Keratinocyte (primary cell): ENCODE measurements around the gene KLHL35. TPM values are rescaled to one million over a fixed set of nuclear protein-coding genes. Genes with fewer than 3 reads are reported as not detected.
"Not testable (repeated sequence)": the region's sequence is repeated elsewhere in the genome, so short reads cannot be mapped to it uniquely, and the experiment has no call there.

Experiments used
- DNase-seq: peaks from one replicate; pipeline ENCODE4 v3.0.0-alpha.2; 2011; ENCODE audit warnings: low read depth, missing footprints, low spot score
- FAIRE-seq: peaks from 2 replicates; lab custom pipeline; 2011; peaks lifted over from hg19 to GRCh38; lab: Jason Lieb, UNC
- H2AFZ ChIP-seq: 2 replicates; pipeline ENCODE4 v1.6.0; 2012; ENCODE audit warnings: low read length, control low read depth, inconsistent platforms; ENCODE audit not compliant: control insufficient read depth
- H3K27ac ChIP-seq: 2 replicates; pipeline ENCODE4 v1.5.1; 2011; ENCODE audit warnings: low read length; ENCODE audit not compliant: control insufficient read depth, insufficient read depth
- H3K27me3 ChIP-seq: 3 replicates; pipeline ENCODE4 v1.6.0; 2011; ENCODE audit warnings: low read length; ENCODE audit not compliant: control insufficient read depth, insufficient read depth; ENCODE audit errors: extremely low read depth
- H3K36me3 ChIP-seq, 2 experiments: 2 replicates in 1 of 2; 3 replicates in 1 of 2; pipeline ENCODE4 v1.5.1; 2011; ENCODE audit warnings: low read length in 2 of 2, mild to moderate bottlenecking in 1 of 2; ENCODE audit not compliant: control insufficient read depth in 2 of 2, insufficient read depth in 2 of 2; ENCODE audit errors: extremely low read depth in 1 of 2
- H3K4me1 ChIP-seq: 3 replicates; pipeline ENCODE4 v1.5.1; 2011; ENCODE audit warnings: low read length; ENCODE audit not compliant: control insufficient read depth, insufficient read depth; ENCODE audit errors: extremely low read depth
- H3K4me2 ChIP-seq: 3 replicates; pipeline ENCODE4 v1.6.0; 2011; ENCODE audit warnings: low read depth, low read length; ENCODE audit not compliant: control insufficient read depth, insufficient read depth; ENCODE audit errors: extremely low read depth
- H3K4me3 ChIP-seq, 3 experiments: fragments of 200-600 bp in 1 of 3; sonication (generic) in 1 of 3; 2 replicates in 2 of 3; 3 replicates in 1 of 3; pipeline ENCODE4 v1.5.1; 2011 to 2016; ENCODE audit warnings: low read length in 3 of 3, mild to moderate bottlenecking in 3 of 3, control low read depth in 2 of 3, inconsistent platforms in 1 of 3, low read depth in 1 of 3, mixed read lengths in 1 of 3, mixed run types in 1 of 3, moderate library complexity in 1 of 3; ENCODE audit not compliant: control insufficient read depth in 2 of 3, insufficient read depth in 2 of 3; ENCODE audit errors: extremely low read depth in 1 of 3
- H3K79me2 ChIP-seq: 2 replicates; pipeline ENCODE4 v1.6.0; 2012; ENCODE audit warnings: low read length; ENCODE audit not compliant: control insufficient read depth, insufficient read depth
- H3K9ac ChIP-seq: 3 replicates; pipeline ENCODE4 v1.6.0; 2011; ENCODE audit warnings: low read length; ENCODE audit not compliant: control insufficient read depth, insufficient read depth; ENCODE audit errors: extremely low read depth
- H3K9me1 ChIP-seq: 3 replicates; pipeline ENCODE4 v1.6.0; 2011; ENCODE audit warnings: low read length; ENCODE audit not compliant: control insufficient read depth, insufficient read depth; ENCODE audit errors: extremely low read depth
- H3K9me3 ChIP-seq: 2 replicates; pipeline ENCODE4 v1.5.1; 2012; ENCODE audit warnings: low read depth, low read length; ENCODE audit not compliant: control insufficient read depth
- H4K20me1 ChIP-seq: 3 replicates; pipeline ENCODE4 v1.6.0; 2011; ENCODE audit warnings: low read length; ENCODE audit not compliant: control insufficient read depth, insufficient read depth; ENCODE audit errors: extremely low read depth
- EZH2 ChIP-seq: IDR thresholded peaks from one replicate; pipeline ENCODE4 v1.6.1; 2012; ENCODE audit warnings: inconsistent platforms, mild to moderate bottlenecking, low read length, moderate library complexity
- dilution Hi-C: fragments of 300-500 bp; cut with MboI; formaldehyde crosslinking; loops from one replicate; pipeline ENCODE4 v1.7.0; 2020; ENCODE audit warnings: low sequenced_read_pairs; ENCODE audit not compliant: extremely low pct_ligation_motif_present
- polyA plus RNA-seq, 5 experiments: library from polyadenylated mRNA; depleted of rRNA in 3 of 5; stranded (reverse) in 3 of 5; stranded (forward) in 1 of 5; unstranded in 1 of 5; fragments of >200 nt; gene quantifications; 1 replicate in 1 of 5; 2 replicates in 3 of 5; 3 replicates in 1 of 5; pipeline versions ENCODE4 v1.2.1 to v1.2.3, GENCODE V29; 2011 to 2012; ENCODE audit warnings: missing spikeins in 2 of 5, low read depth in 1 of 5, low replicate concordance in 1 of 5
- TF ChIP-seq, protein P1 (sequence below), 3 experiments: IDR thresholded peaks in 1 of 3; conservative IDR thresholded peaks in 1 of 3; optimal IDR thresholded peaks in 1 of 3; 2 replicates in 2 of 3; 3 replicates in 1 of 3; pipeline versions ENCODE3 to v1.5.1; 2011; ENCODE audit warnings: low read length in 3 of 3, mild to moderate bottlenecking in 3 of 3, moderate library complexity in 2 of 3, control low read depth in 1 of 3, inconsistent platforms in 1 of 3; ENCODE audit not compliant: insufficient read depth in 2 of 3; ENCODE audit errors: extremely low read depth in 1 of 3

Gene KLHL35
- polyA plus RNA-seq, 1 donor (not counting 4 experiments of a cell fraction or from before 2014, with no cell fraction given) = 0.58 TPM

DNA sequence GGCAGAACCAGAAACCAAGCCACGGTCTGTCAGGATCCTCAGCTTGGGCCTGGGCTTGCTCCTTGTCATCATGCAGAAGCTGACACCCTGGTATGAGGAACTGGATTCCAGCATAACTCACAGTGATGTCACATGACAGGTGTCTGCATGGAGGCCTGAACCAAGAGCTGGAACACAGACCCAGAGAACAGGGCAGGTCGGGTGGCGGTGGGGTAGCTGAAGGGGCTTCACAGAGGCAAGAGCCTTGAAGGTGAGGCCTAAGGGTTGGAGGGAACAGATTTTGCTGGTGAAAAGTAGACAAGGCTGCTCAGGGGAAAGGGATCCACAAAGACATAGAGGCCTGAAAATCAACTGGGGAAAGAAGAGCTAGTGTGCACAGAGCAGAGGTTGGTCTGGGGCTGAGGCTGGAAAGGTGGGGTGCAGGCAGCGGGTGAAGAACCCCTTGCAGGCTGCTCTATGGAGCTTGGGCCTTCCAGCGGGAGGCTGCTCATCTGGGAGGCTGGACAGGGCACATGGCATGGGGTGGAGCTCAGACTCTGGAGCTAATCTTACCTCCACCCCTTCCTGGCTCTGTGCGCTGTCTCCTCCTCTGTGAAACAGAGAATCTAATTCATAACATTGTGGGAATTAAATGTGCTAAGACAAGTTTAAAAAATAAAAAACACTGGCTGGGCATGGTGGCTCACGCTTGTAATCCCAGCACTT, 52.1 kb downstream of the KLHL35 start:
- Histone ChIP-seq H3K4me1 (peaks cover 3% of the 10 kb centered on the region), H3K27me3 (no peaks in the 10 kb centered on the region), H4K20me1 (no peaks in the 10 kb centered on the region), H3K9me3 (no peaks in the 10 kb centered on the region), H3K79me2 (no peaks in the 10 kb centered on the region), H3K4me2 (no peak overlapping the region), H3K9me1 (no peaks in the 10 kb centered on the region), H3K4me3 (no peak overlapping the region), H3K36me3 (no peaks in the 10 kb centered on the region), H3K9ac (no peak overlapping the region), H2AFZ (no peak overlapping the region), H3K27ac (no peak overlapping the region)
- no peak for DNase-seq
- TF ChIP-seq, protein P1, sequence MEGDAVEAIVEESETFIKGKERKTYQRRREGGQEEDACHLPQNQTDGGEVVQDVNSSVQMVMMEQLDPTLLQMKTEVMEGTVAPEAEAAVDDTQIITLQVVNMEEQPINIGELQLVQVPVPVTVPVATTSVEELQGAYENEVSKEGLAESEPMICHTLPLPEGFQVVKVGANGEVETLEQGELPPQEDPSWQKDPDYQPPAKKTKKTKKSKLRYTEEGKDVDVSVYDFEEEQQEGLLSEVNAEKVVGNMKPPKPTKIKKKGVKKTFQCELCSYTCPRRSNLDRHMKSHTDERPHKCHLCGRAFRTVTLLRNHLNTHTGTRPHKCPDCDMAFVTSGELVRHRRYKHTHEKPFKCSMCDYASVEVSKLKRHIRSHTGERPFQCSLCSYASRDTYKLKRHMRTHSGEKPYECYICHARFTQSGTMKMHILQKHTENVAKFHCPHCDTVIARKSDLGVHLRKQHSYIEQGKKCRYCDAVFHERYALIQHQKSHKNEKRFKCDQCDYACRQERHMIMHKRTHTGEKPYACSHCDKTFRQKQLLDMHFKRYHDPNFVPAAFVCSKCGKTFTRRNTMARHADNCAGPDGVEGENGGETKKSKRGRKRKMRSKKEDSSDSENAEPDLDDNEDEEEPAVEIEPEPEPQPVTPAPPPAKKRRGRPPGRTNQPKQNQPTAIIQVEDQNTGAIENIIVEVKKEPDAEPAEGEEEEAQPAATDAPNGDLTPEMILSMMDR (optimal IDR thresholded peaks at IDR 0.05 in 1 of 3, IDR thresholded peaks at IDR 0.05 in 1 of 3, conservative IDR thresholded peaks at IDR 0.05 in 1 of 3; ENCODE audit: extremely low read depth in 1 of 3, insufficient read depth in 2 of 3, low read length in 3 of 3) = no peak
- TF ChIP-seq EZH2 = no peak
- dilution Hi-C loops = no loop called here
- no peak for FAIRE-seq

DNA sequence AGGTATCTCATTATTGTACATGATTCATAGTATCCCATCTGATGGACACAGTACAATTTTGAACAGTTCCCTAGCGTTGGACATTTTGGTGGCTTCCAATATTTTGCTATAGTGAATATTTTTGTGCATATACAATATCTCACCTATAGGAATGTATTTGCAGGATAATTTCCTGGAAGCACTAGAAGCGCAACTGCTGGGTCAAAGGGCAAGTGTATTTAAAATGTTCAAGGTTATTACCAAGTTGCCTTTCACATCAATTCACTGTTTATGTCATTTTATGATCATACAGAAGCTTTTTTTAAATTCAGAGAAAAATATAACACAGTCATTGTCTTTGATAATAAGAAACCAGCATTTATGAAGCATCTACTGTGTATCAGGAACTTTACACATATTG, 52.8 kb downstream of the KLHL35 start:
- H3K79me2 ChIP-seq = no peaks in the 10 kb centered on the region
- no peaks in the 10 kb centered on the region for H3K36me3 ChIP-seq
- no peak overlapping the region for H3K9ac ChIP-seq
- no peak overlapping the region for H3K27ac ChIP-seq
- H2AFZ ChIP-seq = no peak overlapping the region
- H3K9me1 ChIP-seq = no peaks in the 10 kb centered on the region
- DNase-seq (no peak), FAIRE-seq (no peak)
- dilution Hi-C loops = no loop called here
- H3K4me3 ChIP-seq = no peak overlapping the region
- no peaks in the 10 kb centered on the region for H3K9me3 ChIP-seq
- TF ChIP-seq, protein P1 (optimal IDR thresholded peaks at IDR 0.05 in 1 of 3, IDR thresholded peaks at IDR 0.05 in 1 of 3, conservative IDR thresholded peaks at IDR 0.05 in 1 of 3; ENCODE audit: extremely low read depth in 1 of 3, insufficient read depth in 2 of 3, low read length in 3 of 3) = no peak
- TF ChIP-seq EZH2 = no peak
- no peaks in the 10 kb centered on the region for H3K27me3 ChIP-seq
- peaks cover 3% of the 10 kb centered on the region for H3K4me1 ChIP-seq
- H3K4me2 ChIP-seq = no peak overlapping the region
- H4K20me1 ChIP-seq = no peaks in the 10 kb centered on the region

DNA sequence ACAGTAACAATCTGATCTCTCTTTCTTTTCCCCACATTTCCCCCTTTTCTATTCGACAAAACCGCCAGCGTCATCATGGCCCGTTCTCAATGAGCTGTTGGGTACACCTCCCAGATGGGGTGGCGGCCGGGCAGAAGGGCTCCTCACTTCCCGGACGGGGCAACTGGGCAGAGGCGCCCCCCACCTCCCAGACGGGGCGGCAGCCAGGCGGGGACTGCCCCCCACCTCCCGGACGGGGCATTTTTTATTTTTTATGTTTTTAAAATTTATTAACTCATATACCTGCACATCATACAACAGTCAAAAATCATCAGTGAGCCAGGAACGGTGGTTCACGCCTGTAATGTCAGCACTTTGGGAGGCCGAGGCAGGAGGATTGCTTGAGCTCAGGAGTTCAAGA, 54.2 kb downstream of the KLHL35 start:
- H4K20me1 ChIP-seq, dilution Hi-C loops, H3K4me3 ChIP-seq, H3K27ac ChIP-seq, H3K9me1 ChIP-seq, H3K9ac ChIP-seq, DNase-seq, H3K9me3 ChIP-seq, H3K79me2 ChIP-seq, FAIRE-seq, H3K27me3 ChIP-seq, H3K4me1 ChIP-seq, H2AFZ ChIP-seq, H3K4me2 ChIP-seq, H3K36me3 ChIP-seq: not testable (repeated sequence)
